ENCODE measurements around the gene ELOVL5.

ELOVL5 gene

GRCh38 chr6:53240139-53240538 lies 108.6 kb downstream of the ELOVL5 start:
- DNase-seq (ENCODE audit: low read depth in 2 of 2) = no peak

- DNase-seq (ENCODE audit: low read depth in 2 of 2) = no peak
These were observed 109.2 kb downstream of the ELOVL5 start for GRCh38 chr6:53239526-53239925.

- DNase-seq (ENCODE audit: low read depth in 2 of 2) = no peak
These were observed 110.4 kb downstream of the ELOVL5 start for GRCh38 chr6:53238311-53238710.

- no peak for DNase-seq (ENCODE audit: low read depth in 2 of 2)
These were observed 112.5 kb downstream of the ELOVL5 start for GRCh38 chr6:53236241-53236640.

- DNase-seq (ENCODE audit: low read depth in 2 of 2) = no peak
These were observed 113.2 kb downstream of the ELOVL5 start for GRCh38 chr6:53235508-53235907.

- DNase-seq (ENCODE audit: low read depth in 2 of 2) = no peak
These were observed 115.4 kb downstream of the ELOVL5 start for GRCh38 chr6:53233309-53233708.

GRCh38 chr6:53230775-53231467 lies 117.8 kb downstream of the ELOVL5 start:
- no peak for DNase-seq (ENCODE audit: low read depth in 2 of 2)

GRCh38 chr6:53227847-53228246 lies 120.9 kb downstream of the ELOVL5 start:
- no peak for DNase-seq (ENCODE audit: low read depth in 2 of 2)

GRCh38 chr6:53220605-53221004 lies 128.1 kb downstream of the ELOVL5 start:
- DNase-seq (ENCODE audit: low read depth in 2 of 2) = no peak

Measured in stimulated activated CD4-positive, alpha-beta T cell treated with anti-CD3 and anti-CD28 coated beads, Interleukin-1b, Interleukin-23, amount 100 ng/mL, for 1 hour (primary cell).